ENCODE measurements around the gene NUDT16. TPM values are rescaled to one million over a fixed set of nuclear protein-coding genes. Genes with fewer than 3 reads are reported as not detected.

NUDT16 gene
- total RNA-seq, 4 donors from 2014 or later: 10.4 to 19.7 (median 12.5) TPM

DNA sequence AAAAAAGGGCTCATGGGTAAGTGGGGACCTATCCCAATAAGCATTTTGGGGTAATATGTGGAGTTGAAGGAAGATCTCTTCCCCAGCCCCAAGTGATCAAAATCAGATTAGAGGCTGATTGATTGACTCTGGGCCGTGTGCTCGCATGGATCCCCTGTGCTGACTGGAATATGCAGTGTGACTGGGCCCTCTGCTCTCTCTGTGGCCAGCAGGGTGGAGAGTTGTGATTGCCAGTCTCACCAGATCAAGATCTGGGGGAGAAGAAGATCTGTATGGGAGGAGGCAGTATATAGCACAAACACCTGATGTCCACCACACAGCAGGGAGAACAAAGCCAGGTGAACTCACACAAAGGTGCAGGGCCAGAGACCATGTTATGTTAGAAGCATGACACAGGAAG lies 8.8 kb downstream of the NUDT16 start:
- 88 to 89% methylated on average over 2 of the region's 2 CpGs for WGBS, 2 donors
- TF ChIP-seq POLR2A (IDR thresholded peaks at IDR 0.05): no peak
- no peak for TF ChIP-seq CTCF (IDR thresholded peaks at IDR 0.05)
- intact Hi-C loops (cut with DNase I; ENCODE audit: low total_unique reads): no loop called here
- DNase-seq (ENCODE audit: low spot score in 2 of 2): no peak
- H3K4me3 ChIP-seq (ENCODE audit: low read depth, poor library complexity, severe bottlenecking): no peak overlapping the region

DNA sequence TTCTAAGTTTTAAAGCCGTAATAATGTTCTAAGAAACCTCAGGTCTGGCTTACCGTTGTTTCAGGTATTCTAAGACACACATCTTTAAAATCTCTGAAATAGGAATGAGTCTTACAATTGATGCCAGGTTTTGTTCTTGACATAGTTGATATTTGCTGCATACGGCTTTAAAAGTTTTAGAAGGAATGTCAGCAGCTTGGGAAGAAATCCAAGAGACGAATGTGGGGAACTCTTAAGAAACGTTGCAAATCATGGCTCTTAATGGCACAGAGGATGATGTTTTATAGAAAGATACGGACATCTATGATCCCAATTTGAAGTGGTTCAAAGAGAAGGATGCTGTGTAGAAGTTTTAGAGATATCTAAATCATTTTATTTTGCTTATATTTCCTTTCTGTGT lies 11.5 kb downstream of the NUDT16 start:
- TF ChIP-seq CTCF (IDR thresholded peaks at IDR 0.05): no peak
- 47 to 57% methylated on average over 6 of the region's 6 CpGs for WGBS, 2 donors
- H3K4me3 ChIP-seq (ENCODE audit: low read depth, poor library complexity, severe bottlenecking): no peak overlapping the region
- intact Hi-C loops (cut with DNase I; ENCODE audit: low total_unique reads): no loop called here
- no peak for DNase-seq (ENCODE audit: low spot score in 2 of 2)

GRCh38 chr3:131393868-131394267 lies 12.3 kb downstream of the NUDT16 start:
- TF ChIP-seq POLR2A (IDR thresholded peaks at IDR 0.05) (no peak), CTCF (IDR thresholded peaks at IDR 0.05) (no peak)
- intact Hi-C loops (cut with DNase I; ENCODE audit: low total_unique reads): no loop called here
- DNase-seq (ENCODE audit: low spot score in 2 of 2): no peak
- 62 to 78% methylated on average over 4 of the region's 4 CpGs for WGBS, 2 donors
- H3K4me3 ChIP-seq (ENCODE audit: low read depth, poor library complexity, severe bottlenecking): no peak overlapping the region

GRCh38 chr3:131394400-131394799 lies 12.8 kb downstream of the NUDT16 start:
- intact Hi-C loops (cut with DNase I; ENCODE audit: low total_unique reads): no loop called here

DNA sequence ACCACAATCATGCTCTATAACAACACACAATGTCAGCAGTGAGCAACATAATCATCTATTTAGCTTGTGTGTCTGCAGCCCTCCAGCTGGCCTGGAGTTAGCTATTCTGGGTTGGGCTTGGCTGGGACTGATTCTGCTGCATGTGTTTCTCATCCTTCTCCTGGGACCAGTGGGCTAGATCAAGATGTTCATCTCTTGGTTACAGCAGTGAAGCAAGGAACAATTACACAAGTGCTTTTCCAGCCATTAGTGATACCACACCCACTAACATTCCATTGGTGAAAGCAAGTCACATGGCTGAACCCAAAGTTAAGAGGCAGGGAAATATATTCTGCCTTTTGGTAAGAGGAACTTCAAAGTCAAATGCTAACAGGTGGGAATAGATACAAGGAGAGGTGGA lies 14.6 kb downstream of the NUDT16 start:
- TF ChIP-seq CTCF (IDR thresholded peaks at IDR 0.05) (no peak), POLR2A (IDR thresholded peaks at IDR 0.05) (no peak)
- intact Hi-C loops (cut with DNase I; ENCODE audit: low total_unique reads): no loop called here
- DNase-seq (ENCODE audit: low spot score in 2 of 2): peak in 1 of 2 donors; percentile 63
- H3K4me3 ChIP-seq (ENCODE audit: low read depth, poor library complexity, severe bottlenecking): no peak overlapping the region

More at GRCh38 chr3:131394400-131394799, 12.8 kb downstream of the NUDT16 start:
- no peak for DNase-seq (ENCODE audit: low spot score in 2 of 2)
- no peak overlapping the region for H3K4me3 ChIP-seq (ENCODE audit: low read depth, poor library complexity, severe bottlenecking)
- TF ChIP-seq POLR2A (IDR thresholded peaks at IDR 0.05) (no peak), CTCF (IDR thresholded peaks at IDR 0.05) (no peak)

- WGBS, 2 donors: 83 to 85% methylated on average over 4 of the region's 4 CpGs
- H3K4me3 ChIP-seq (ENCODE audit: low read depth, poor library complexity, severe bottlenecking): no peak overlapping the region
- TF ChIP-seq CTCF (IDR thresholded peaks at IDR 0.05) (no peak), POLR2A (IDR thresholded peaks at IDR 0.05) (no peak)
- no peak for DNase-seq (ENCODE audit: low spot score in 2 of 2)
- intact Hi-C loops (cut with DNase I; ENCODE audit: low total_unique reads): no loop called here
Observed at GRCh38 chr3:131397889-131398288, 16.3 kb downstream of the NUDT16 start.

All from lower leg skin (tissue), 4 donors.